G401.6 (cell line): ENCODE results near the gene COMMD1.

Experiments used
- FAIRE-seq: peaks from 2 replicates; lab custom pipeline; 2012; peaks lifted over from hg19 to GRCh38; lab: Jason Lieb, UNC

The COMMD1 gene

DNA sequence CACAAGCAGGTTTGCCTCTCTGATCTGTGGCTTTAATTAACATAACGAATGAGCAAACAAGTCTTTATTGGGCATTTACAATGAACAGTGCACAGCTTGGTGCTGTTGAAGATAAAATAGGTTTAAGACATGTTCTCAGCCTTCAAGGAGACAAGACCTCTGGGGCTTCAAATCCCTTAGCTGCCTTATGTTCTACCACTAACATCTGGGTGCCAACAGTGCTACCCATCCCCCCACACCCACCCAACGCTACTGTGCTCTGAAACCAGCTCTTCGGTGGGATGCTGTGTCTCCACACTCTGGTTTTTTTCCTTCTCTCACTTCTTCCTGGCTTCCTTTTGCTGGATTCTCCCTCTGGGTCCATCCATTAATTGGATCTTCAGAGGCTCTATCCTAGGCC, 276.4 kb downstream of the COMMD1 start:
- FAIRE-seq = no peak

DNA sequence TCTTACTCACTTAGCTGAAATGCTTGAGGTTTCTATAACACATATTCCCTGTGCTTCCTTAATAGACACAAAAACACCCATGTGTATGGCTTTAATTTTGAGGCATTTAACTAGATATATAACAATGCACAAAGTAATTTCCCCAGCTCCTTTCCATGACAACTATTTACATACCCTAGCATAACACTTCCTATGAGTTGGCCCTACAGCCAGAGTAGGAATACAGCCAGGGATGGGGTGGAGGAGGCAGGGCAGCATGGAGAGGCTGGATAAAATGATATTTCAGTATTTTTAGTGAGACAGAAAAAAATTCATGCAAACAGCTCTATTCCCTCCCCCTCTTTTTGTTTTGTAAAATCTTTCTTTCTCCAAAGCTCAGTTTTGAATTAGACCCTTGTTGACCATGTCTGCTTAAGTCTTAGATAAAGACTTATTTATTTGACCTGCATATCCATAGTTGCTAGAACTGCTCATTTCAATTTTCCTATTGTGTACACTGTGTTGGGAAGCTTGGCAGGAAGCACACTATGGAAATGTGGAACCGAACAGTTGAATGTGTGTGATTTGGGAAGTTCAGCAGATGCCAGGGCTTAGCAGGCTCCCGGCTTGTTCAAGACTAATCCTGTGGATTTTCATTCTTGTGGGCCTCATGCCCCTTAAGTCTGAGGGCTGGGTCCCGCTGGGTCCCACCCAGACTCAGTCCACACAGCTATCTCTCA, 279.2 kb downstream of the COMMD1 start:
- no peak for FAIRE-seq
